Keratinocyte (primary cell): ENCODE measurements around the gene PDK4. TPM values are rescaled to one million over a fixed set of nuclear protein-coding genes. Genes with fewer than 3 reads are reported as not detected.

ENCODE experiments used
- DNase-seq: peaks from one replicate; pipeline ENCODE4 v3.0.0-alpha.2; 2011; ENCODE audit warnings: low read depth, missing footprints, low spot score
- FAIRE-seq: peaks from 2 replicates; lab custom pipeline; 2011; peaks lifted over from hg19 to GRCh38; lab: Jason Lieb, UNC
- H2AFZ ChIP-seq: 2 replicates; pipeline ENCODE4 v1.6.0; 2012; ENCODE audit warnings: low read length, control low read depth, inconsistent platforms; ENCODE audit not compliant: control insufficient read depth
- H3K27ac ChIP-seq: 2 replicates; pipeline ENCODE4 v1.5.1; 2011; ENCODE audit warnings: low read length; ENCODE audit not compliant: control insufficient read depth, insufficient read depth
- H3K27me3 ChIP-seq: 3 replicates; pipeline ENCODE4 v1.6.0; 2011; ENCODE audit warnings: low read length; ENCODE audit not compliant: control insufficient read depth, insufficient read depth; ENCODE audit errors: extremely low read depth
- H3K36me3 ChIP-seq, 2 experiments: 2 replicates in 1 of 2; 3 replicates in 1 of 2; pipeline ENCODE4 v1.5.1; 2011; ENCODE audit warnings: low read length in 2 of 2, mild to moderate bottlenecking in 1 of 2; ENCODE audit not compliant: control insufficient read depth in 2 of 2, insufficient read depth in 2 of 2; ENCODE audit errors: extremely low read depth in 1 of 2
- H3K4me1 ChIP-seq: 3 replicates; pipeline ENCODE4 v1.5.1; 2011; ENCODE audit warnings: low read length; ENCODE audit not compliant: control insufficient read depth, insufficient read depth; ENCODE audit errors: extremely low read depth
- H3K4me2 ChIP-seq: 3 replicates; pipeline ENCODE4 v1.6.0; 2011; ENCODE audit warnings: low read depth, low read length; ENCODE audit not compliant: control insufficient read depth, insufficient read depth; ENCODE audit errors: extremely low read depth
- H3K4me3 ChIP-seq, 3 experiments: fragments of 200-600 bp in 1 of 3; sonication (generic) in 1 of 3; 2 replicates in 2 of 3; 3 replicates in 1 of 3; pipeline ENCODE4 v1.5.1; 2011 to 2016; ENCODE audit warnings: low read length in 3 of 3, mild to moderate bottlenecking in 3 of 3, control low read depth in 2 of 3, inconsistent platforms in 1 of 3, low read depth in 1 of 3, mixed read lengths in 1 of 3, mixed run types in 1 of 3, moderate library complexity in 1 of 3; ENCODE audit not compliant: control insufficient read depth in 2 of 3, insufficient read depth in 2 of 3; ENCODE audit errors: extremely low read depth in 1 of 3
- H3K79me2 ChIP-seq: 2 replicates; pipeline ENCODE4 v1.6.0; 2012; ENCODE audit warnings: low read length; ENCODE audit not compliant: control insufficient read depth, insufficient read depth
- H3K9ac ChIP-seq: 3 replicates; pipeline ENCODE4 v1.6.0; 2011; ENCODE audit warnings: low read length; ENCODE audit not compliant: control insufficient read depth, insufficient read depth; ENCODE audit errors: extremely low read depth
- H3K9me1 ChIP-seq: 3 replicates; pipeline ENCODE4 v1.6.0; 2011; ENCODE audit warnings: low read length; ENCODE audit not compliant: control insufficient read depth, insufficient read depth; ENCODE audit errors: extremely low read depth
- H3K9me3 ChIP-seq: 2 replicates; pipeline ENCODE4 v1.5.1; 2012; ENCODE audit warnings: low read depth, low read length; ENCODE audit not compliant: control insufficient read depth
- H4K20me1 ChIP-seq: 3 replicates; pipeline ENCODE4 v1.6.0; 2011; ENCODE audit warnings: low read length; ENCODE audit not compliant: control insufficient read depth, insufficient read depth; ENCODE audit errors: extremely low read depth
- EZH2 ChIP-seq: IDR thresholded peaks from one replicate; pipeline ENCODE4 v1.6.1; 2012; ENCODE audit warnings: inconsistent platforms, mild to moderate bottlenecking, low read length, moderate library complexity
- dilution Hi-C: fragments of 300-500 bp; cut with MboI; formaldehyde crosslinking; loops from one replicate; pipeline ENCODE4 v1.7.0; 2020; ENCODE audit warnings: low sequenced_read_pairs; ENCODE audit not compliant: extremely low pct_ligation_motif_present
- polyA plus RNA-seq, 5 experiments: library from polyadenylated mRNA; depleted of rRNA in 3 of 5; stranded (reverse) in 3 of 5; stranded (forward) in 1 of 5; unstranded in 1 of 5; fragments of >200 nt; gene quantifications; 1 replicate in 1 of 5; 2 replicates in 3 of 5; 3 replicates in 1 of 5; pipeline versions ENCODE4 v1.2.1 to v1.2.3, GENCODE V29; 2011 to 2012; ENCODE audit warnings: missing spikeins in 2 of 5, low read depth in 1 of 5, low replicate concordance in 1 of 5
- TF ChIP-seq, protein P1 (sequence below), 3 experiments: IDR thresholded peaks in 1 of 3; conservative IDR thresholded peaks in 1 of 3; optimal IDR thresholded peaks in 1 of 3; 2 replicates in 2 of 3; 3 replicates in 1 of 3; pipeline versions ENCODE3 to v1.5.1; 2011; ENCODE audit warnings: low read length in 3 of 3, mild to moderate bottlenecking in 3 of 3, moderate library complexity in 2 of 3, control low read depth in 1 of 3, inconsistent platforms in 1 of 3; ENCODE audit not compliant: insufficient read depth in 2 of 3; ENCODE audit errors: extremely low read depth in 1 of 3

Gene PDK4
- polyA plus RNA-seq, 1 donor (not counting 4 experiments of a cell fraction or from before 2014, with no cell fraction given) = not detected

DNA sequence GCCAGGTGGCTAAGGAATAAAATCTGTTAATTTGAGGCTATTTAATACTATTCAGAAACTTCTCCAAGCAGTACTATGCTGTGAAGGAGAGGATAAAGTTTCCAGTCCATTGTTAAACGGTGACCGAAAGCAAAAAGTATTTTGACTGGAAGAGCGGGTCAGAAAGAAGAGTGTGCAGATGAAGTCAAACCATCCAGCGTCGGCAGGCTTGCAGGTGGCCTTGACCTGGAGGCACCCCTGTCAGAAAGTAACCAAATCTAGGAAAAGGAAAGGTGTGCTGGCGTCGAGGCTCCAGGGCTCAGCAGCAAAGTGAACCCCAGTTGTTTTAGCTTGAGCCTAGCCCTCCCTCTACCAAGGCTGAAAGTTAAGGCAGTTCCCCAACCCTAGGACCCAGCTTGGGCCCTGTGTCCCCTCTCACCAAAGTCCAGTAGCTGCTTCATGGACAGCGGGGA is 544 bp downstream of the PDK4 start:
- H3K79me2 ChIP-seq = no peaks in the 10 kb centered on the region
- H3K4me3 ChIP-seq = peak overlapping the region in 1 of 3 experiments; percentile 17
- H3K4me1 ChIP-seq = no peaks in the 10 kb centered on the region
- no peaks in the 10 kb centered on the region for H3K9me3 ChIP-seq
- DNase-seq (no peak), FAIRE-seq (no peak)
- no peak overlapping the region for H2AFZ ChIP-seq
- H3K36me3 ChIP-seq = no peaks in the 10 kb centered on the region
- dilution Hi-C loops = no loop called here
- no peak overlapping the region for H3K27ac ChIP-seq
- no peaks in the 10 kb centered on the region for H3K9me1 ChIP-seq
- H3K27me3 ChIP-seq = peaks cover 15% of the 10 kb centered on the region
- no peak for TF ChIP-seq EZH2
- TF ChIP-seq, protein P1, sequence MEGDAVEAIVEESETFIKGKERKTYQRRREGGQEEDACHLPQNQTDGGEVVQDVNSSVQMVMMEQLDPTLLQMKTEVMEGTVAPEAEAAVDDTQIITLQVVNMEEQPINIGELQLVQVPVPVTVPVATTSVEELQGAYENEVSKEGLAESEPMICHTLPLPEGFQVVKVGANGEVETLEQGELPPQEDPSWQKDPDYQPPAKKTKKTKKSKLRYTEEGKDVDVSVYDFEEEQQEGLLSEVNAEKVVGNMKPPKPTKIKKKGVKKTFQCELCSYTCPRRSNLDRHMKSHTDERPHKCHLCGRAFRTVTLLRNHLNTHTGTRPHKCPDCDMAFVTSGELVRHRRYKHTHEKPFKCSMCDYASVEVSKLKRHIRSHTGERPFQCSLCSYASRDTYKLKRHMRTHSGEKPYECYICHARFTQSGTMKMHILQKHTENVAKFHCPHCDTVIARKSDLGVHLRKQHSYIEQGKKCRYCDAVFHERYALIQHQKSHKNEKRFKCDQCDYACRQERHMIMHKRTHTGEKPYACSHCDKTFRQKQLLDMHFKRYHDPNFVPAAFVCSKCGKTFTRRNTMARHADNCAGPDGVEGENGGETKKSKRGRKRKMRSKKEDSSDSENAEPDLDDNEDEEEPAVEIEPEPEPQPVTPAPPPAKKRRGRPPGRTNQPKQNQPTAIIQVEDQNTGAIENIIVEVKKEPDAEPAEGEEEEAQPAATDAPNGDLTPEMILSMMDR (optimal IDR thresholded peaks at IDR 0.05 in 1 of 3, IDR thresholded peaks at IDR 0.05 in 1 of 3, conservative IDR thresholded peaks at IDR 0.05 in 1 of 3; ENCODE audit: extremely low read depth in 1 of 3, insufficient read depth in 2 of 3, low read length in 3 of 3) = no peak
- no peaks in the 10 kb centered on the region for H4K20me1 ChIP-seq
- H3K9ac ChIP-seq = no peak overlapping the region
- peak overlapping the region; percentile 42 for H3K4me2 ChIP-seq

DNA sequence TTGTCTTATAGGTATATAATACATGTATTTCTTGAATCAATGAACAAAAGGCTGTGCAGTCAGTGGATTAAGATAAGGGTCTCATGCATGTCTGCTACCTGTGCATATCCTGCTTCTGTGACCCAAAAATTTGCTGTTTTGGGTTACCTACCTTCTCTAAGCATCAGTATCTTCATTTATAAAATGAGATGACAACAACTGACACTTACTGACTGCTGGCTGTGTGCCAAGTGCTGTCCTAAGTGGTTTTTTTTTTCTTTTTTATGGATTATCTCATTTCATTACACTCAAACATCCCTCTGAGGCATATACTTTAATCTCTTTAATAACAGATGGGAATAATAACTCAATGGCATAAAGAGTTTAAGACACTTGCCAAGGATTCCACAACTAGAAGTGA is 2.1 kb downstream of the PDK4 start:
- Histone ChIP-seq H3K9ac (no peak overlapping the region), H3K4me3 (no peak overlapping the region), H2AFZ (no peak overlapping the region), H3K9me1 (no peaks in the 10 kb centered on the region), H3K27me3 (peaks cover 15% of the 10 kb centered on the region), H3K79me2 (no peaks in the 10 kb centered on the region), H4K20me1 (no peaks in the 10 kb centered on the region), H3K4me2 (no peak overlapping the region), H3K9me3 (no peaks in the 10 kb centered on the region), H3K36me3 (no peaks in the 10 kb centered on the region), H3K4me1 (no peaks in the 10 kb centered on the region), H3K27ac (no peak overlapping the region)
- dilution Hi-C loops = no loop called here
- FAIRE-seq (no peak), DNase-seq (no peak)
- TF ChIP-seq EZH2 = no peak
- TF ChIP-seq, protein P1 (optimal IDR thresholded peaks at IDR 0.05 in 1 of 3, IDR thresholded peaks at IDR 0.05 in 1 of 3, conservative IDR thresholded peaks at IDR 0.05 in 1 of 3; ENCODE audit: extremely low read depth in 1 of 3, insufficient read depth in 2 of 3, low read length in 3 of 3) = no peak
